Esophagus squamous epithelium (tissue), 4 donors: ENCODE measurements around the gene RAP2B.

ENCODE experiments used
- CTCF ChIP-seq, 6 experiments: fragments of 450-650 bp in 4 of 6; fragments of 200-600 bp in 2 of 6; sonication (generic) in 2 of 6; IDR thresholded peaks; one replicate each; pipeline ENCODE4 v1.5.1; 2016 to 2019; ENCODE audit warnings: antibody characterized with exemption in 6 of 6, mild to moderate bottlenecking in 4 of 6, moderate library complexity in 4 of 6
- POLR2A ChIP-seq, 4 donors: fragments of 450-650 bp; IDR thresholded peaks; one replicate each; pipeline ENCODE4 v1.6.1; 2017; ENCODE audit warnings: antibody characterized with exemption in 4 of 4, mild to moderate bottlenecking in 4 of 4, moderate library complexity in 3 of 4

GRCh38 chr3:153144779-153145178, 17.2 kb upstream of the RAP2B start:
- TF ChIP-seq CTCF (IDR thresholded peaks at IDR 0.05): no peak
- no peak for TF ChIP-seq POLR2A (IDR thresholded peaks at IDR 0.05)
